Ovary (tissue), 9 donors: ENCODE measurements around the gene MLX. TPM values are rescaled to one million over a fixed set of nuclear protein-coding genes. Genes with fewer than 3 reads are reported as not detected.
A peak's percentile ranks its signal among the peaks of the same experiment; 100 is the strongest.

Source experiments
- DNase-seq, 5 donors: peaks; one replicate each; pipeline ENCODE4 v3.0.0-alpha.2; 2019 to 2020
- H3K27ac ChIP-seq, 2 donors: fragments of 200-600 bp; one replicate each; pipeline versions ENCODE4 v1.5.1 to v1.8.0; 2019 to 2022
- H3K27me3 ChIP-seq: fragments of 200-600 bp; one replicate; pipeline ENCODE4 v1.8.0; 2022
- H3K36me3 ChIP-seq: fragments of 200-600 bp; sonication (generic); one replicate; pipeline ENCODE4 v1.5.1; 2019
- H3K4me1 ChIP-seq: one replicate; pipeline ENCODE4 v1.8.1; 2013; ENCODE audit warnings: mild to moderate bottlenecking, moderate library complexity; ENCODE audit not compliant: insufficient read depth
- H3K4me3 ChIP-seq: fragments of 200-600 bp; sonication (generic); one replicate; pipeline ENCODE4 v1.5.1; 2017
- H3K9me3 ChIP-seq, 2 donors: fragments of 200-600 bp in 1 of 2; sonication (generic) in 1 of 2; one replicate each; pipeline versions ENCODE4 v1.5.1 to v1.8.1; 2013 to 2019; ENCODE audit warnings: mild to moderate bottlenecking in 1 of 2, moderate library complexity in 1 of 2
- EP300 ChIP-seq: sonication (generic); formaldehyde crosslinking; IDR thresholded peaks from one replicate; pipeline ENCODE4 v1.6.1; 2017; ENCODE audit warnings: antibody characterized with exemption
- POLR2A ChIP-seq: fragments of 450-650 bp; IDR thresholded peaks from one replicate; pipeline ENCODE4 v1.6.1; 2017; ENCODE audit warnings: antibody characterized with exemption, mild to moderate bottlenecking, moderate library complexity
- WGBS, 3 donors: extraction: QIAGEN DNeasy Blood & Tissue Kit in 1 of 3; methylation state at CpG; one replicate each; pipeline versions ENCODE4 v1.1.5 to v1.1.7; 2013 to 2017; 5-methylcytosine and 5-hydroxymethylcytosine counted together
- intact Hi-C, 4 donors: fragments of 100-400 bp; cut with DNase I; formaldehyde crosslinking; loops; one replicate each; pipeline versions ENCODE4 v1.11.0 to v1.15.1; 2022 to 2023
- polyA plus RNA-seq, 2 donors: library from polyadenylated mRNA; stranded (reverse); fragments of 200-250 nt in 1 of 2; fragments of 350-450 nt in 1 of 2; fragmentation: Illumina TruSeq in 1 of 2; extraction: RNeasy Lipid Tissue Mini Kit (QIAGEN cat#74804) in 1 of 2; gene quantifications; one replicate each; pipeline ENCODE4 v1.2.3, GENCODE V29; 2013 to 2014
- total RNA-seq, 7 donors: library from RNA; depleted of rRNA in 2 of 7; stranded (reverse); fragments of >200 nt in 2 of 7; fragmentation: NEBNext Ultra II Directional in 3 of 7; extraction: Animal tissue kit (Norgen Biotek cat#: 25700) in 3 of 7; gene quantifications; one replicate each; pipeline versions ENCODE4 v1.1.0 to v1.2.4, GENCODE V29; 2016 to 2023
- TF ChIP-seq, protein P1 (sequence below), 3 donors: fragments of 450-650 bp in 2 of 3; fragments of 200-600 bp in 1 of 3; IDR thresholded peaks; one replicate each; pipeline versions ENCODE4 v1.5.1 to v1.8.0; 2016 to 2022; ENCODE audit warnings: antibody characterized with exemption in 3 of 3, mild to moderate bottlenecking in 1 of 3
- donor health status: DM: no; HTN: no; CAD: no; lungs with moderate emphysema.
- donor health status: DM: no; HTN: no; CAD: no.
- donor health status: Bipolar disorder and iron deficiency.
- donor health status: DM: yes; HTN: yes; CAD: no.
- donor health status: DM: no; HTN: no; CAD: no.
- donor health status: DM: yes; HTN: yes; CAD: no.

MLX gene
- total and polyA plus RNA-seq, 9 donors: 16.5 to 50.8 (median 24.4) TPM

DNA sequence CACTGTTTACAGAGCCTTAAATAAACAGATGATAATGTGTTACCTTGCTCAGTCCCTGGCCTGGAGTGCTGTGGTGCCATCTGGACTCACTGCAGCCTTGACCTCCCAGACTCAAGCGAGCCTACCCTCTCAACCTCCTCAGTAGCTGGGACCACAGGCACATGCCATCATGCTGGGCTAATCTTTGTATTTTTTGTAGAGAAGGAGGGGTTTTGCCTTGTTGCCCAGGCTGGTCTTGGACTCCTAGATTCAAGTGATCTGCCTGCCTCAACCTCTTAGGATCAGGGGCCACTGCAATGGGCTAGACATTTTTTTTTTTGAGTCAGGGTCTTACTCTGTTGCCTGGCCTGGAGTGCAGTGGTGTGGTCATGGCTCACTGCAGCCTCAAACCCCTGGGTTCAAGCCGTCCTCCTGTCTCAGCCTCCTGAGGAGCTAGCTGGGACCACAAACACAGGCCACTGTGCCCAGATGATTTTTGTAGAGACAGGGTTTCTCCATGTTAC, 35.9 kb upstream of the MLX start:
- no peak for DNase-seq
- no peak overlapping the region for H3K4me3 ChIP-seq
- TF ChIP-seq POLR2A (no peak), EP300 (no peak)
- TF ChIP-seq, protein P1, sequence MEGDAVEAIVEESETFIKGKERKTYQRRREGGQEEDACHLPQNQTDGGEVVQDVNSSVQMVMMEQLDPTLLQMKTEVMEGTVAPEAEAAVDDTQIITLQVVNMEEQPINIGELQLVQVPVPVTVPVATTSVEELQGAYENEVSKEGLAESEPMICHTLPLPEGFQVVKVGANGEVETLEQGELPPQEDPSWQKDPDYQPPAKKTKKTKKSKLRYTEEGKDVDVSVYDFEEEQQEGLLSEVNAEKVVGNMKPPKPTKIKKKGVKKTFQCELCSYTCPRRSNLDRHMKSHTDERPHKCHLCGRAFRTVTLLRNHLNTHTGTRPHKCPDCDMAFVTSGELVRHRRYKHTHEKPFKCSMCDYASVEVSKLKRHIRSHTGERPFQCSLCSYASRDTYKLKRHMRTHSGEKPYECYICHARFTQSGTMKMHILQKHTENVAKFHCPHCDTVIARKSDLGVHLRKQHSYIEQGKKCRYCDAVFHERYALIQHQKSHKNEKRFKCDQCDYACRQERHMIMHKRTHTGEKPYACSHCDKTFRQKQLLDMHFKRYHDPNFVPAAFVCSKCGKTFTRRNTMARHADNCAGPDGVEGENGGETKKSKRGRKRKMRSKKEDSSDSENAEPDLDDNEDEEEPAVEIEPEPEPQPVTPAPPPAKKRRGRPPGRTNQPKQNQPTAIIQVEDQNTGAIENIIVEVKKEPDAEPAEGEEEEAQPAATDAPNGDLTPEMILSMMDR (IDR thresholded peaks at IDR 0.05): no peak
- H3K4me1 ChIP-seq: peaks cover 14% of the 10 kb centered on the region
- H3K9me3 ChIP-seq: no peaks in the 10 kb centered on the region
- H3K27me3 ChIP-seq: no peaks in the 10 kb centered on the region
- 65 to 85% (median 78%) methylated on average over 2 of the region's 2 CpGs for WGBS, 3 donors
- no peaks in the 10 kb centered on the region for H3K36me3 ChIP-seq
- intact Hi-C loops: no loop called here
- no peak overlapping the region for H3K27ac ChIP-seq

DNA sequence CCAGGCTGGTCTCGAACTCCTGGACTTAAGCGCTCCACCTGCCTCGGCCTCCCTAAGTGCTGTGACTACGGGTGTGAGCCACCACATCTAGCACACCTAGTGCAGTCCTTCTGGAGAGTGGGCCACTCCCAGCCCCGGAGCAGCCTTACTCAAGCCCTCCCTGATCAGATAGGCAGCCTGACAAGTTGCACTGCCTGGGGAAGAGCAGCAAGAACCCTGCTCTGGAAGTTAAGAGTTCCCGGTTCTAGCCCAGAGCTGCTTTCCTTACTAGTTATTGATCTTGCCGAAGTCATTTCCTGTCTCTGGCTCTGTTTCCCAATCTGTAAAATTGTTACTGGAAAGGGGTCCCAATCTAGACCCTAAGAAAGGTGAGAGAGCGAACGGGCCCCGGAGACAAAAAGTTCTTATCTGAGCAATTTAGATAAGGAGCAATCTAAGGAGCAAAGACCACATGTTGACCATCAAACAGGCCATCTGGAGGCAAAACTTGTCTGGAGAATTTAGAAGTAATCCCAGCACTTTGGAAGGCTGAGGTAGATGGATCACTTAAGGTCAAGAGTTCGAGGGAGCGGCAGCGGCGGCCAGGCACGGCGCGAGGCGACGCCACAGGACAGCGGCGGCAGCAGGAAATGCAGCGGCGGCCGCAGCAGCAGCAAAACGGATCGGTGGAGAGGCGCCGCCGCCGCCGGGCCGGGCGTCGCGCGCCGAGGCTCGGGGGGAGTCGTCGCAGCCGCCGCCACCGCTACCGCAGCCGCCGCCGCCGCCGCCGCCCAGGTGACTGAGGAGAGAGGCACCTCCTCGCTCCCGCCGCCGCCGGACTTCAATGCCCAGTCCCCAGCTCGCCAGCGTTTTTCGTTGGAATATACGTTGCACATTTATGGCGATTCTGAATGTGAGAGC, 35.2 kb upstream of the MLX start:
- Histone ChIP-seq H3K4me3 (peak overlapping the region; percentile 39), H3K36me3 (no peaks in the 10 kb centered on the region), H3K4me1 (peaks cover 12% of the 10 kb centered on the region), H3K27me3 (no peaks in the 10 kb centered on the region), H3K27ac (peak overlapping the region in 1 of 2 donors; percentile 39), H3K9me3 (no peaks in the 10 kb centered on the region)
- TF ChIP-seq EP300: no peak
- TF ChIP-seq POLR2A: no peak
- TF ChIP-seq, protein P1 (IDR thresholded peaks at IDR 0.05): peak; percentile 23 to 71 (median 66)
- 5 to 11% (median 10%) methylated on average over 53 to 60 of the region's 60 CpGs for WGBS, 3 donors
- intact Hi-C loops: no loop called here
- peak in 2 of 5 donors; percentile 64 to 71 for DNase-seq

DNA sequence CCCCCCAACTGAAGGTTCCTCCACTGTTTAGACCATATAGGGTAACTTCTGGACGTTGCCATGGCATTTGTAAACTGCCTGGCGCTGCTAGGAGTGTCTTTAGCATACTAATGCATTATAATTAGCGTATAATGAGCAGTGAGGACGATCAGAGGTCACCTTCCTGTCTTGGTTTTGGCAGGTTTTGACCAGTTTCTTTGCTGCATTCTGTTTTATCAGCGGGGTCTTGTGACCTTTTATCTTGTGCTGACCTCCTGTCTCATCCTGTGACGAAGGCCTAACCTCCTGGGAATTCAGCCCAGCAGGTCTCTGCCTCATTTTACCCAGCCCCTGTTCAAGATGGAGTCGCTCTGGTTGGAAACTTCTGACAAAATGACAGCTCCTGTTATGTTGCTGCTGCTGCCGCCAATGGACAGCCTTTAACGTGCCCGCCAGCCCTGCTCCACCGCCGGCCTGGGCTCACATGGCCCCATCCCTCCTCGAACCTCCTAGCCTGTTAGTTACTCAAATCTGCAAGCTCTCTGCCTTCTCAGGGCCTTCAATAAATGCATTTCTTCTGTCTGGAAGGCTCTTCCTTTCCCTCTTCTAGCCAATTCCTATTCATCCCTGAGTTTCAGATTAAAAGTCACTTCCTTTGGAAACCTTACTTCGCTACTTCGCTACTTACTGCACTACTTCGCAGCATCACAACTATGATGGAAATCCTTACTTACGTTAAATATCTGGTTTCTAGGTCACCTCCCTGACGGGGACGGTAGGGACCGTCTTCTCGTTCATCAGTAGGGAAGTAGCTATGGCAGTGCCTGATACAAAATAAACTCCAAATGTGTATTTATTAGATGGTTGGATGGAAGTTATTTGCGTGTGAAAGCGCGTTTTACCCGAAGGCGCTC, 31.5 kb upstream of the MLX start:
- intact Hi-C loops: no loop called here
- no peak for DNase-seq
- H3K36me3 ChIP-seq: no peaks in the 10 kb centered on the region
- peaks cover 17% of the 10 kb centered on the region for H3K4me1 ChIP-seq
- H3K4me3 ChIP-seq: peak overlapping the region; percentile 66
- H3K9me3 ChIP-seq: no peaks in the 10 kb centered on the region
- H3K27ac ChIP-seq: peak overlapping the region; percentile 93 to 94
- H3K27me3 ChIP-seq: no peaks in the 10 kb centered on the region
- WGBS, 3 donors: 39 to 45% (median 43%) methylated on average over 26 of the region's 26 CpGs
- TF ChIP-seq POLR2A: no peak
- TF ChIP-seq, protein P1 (IDR thresholded peaks at IDR 0.05): peak in 1 of 3 donors; percentile 8
- TF ChIP-seq EP300: no peak

- no peaks in the 10 kb centered on the region for H3K9me3 ChIP-seq
- H3K27me3 ChIP-seq: no peaks in the 10 kb centered on the region
- intact Hi-C loops: no loop called here
- peaks cover 15% of the 10 kb centered on the region for H3K4me1 ChIP-seq
- H3K36me3 ChIP-seq: no peaks in the 10 kb centered on the region
- TF ChIP-seq, protein P1 (IDR thresholded peaks at IDR 0.05): peak in 1 of 3 donors; percentile 45
- peak; percentile 94 for TF ChIP-seq EP300
- peak; percentile 71 for TF ChIP-seq POLR2A
- peak within 1 kb of the TSS; percentile 66 for H3K4me3 ChIP-seq
- peak within 1 kb of the TSS; percentile 93 to 94 for H3K27ac ChIP-seq
- peak; percentile 97 to 99 (median 98) for DNase-seq
- WGBS, 3 donors: 0 to 1% (median 0%) methylated on average over 24 to 40 of the region's 40 CpGs
These were observed 30.9 kb upstream of the MLX start, which contains the start of gene NAGLU for GRCh38 chr17:42536048-42536371. Gene NAGLU, plus strand, starts transcription at chr17:42536241. Its CDS starts 32 bp downstream, at chr17:42536273.
